Prostate gland (tissue), 2 donors: ENCODE data around the gene GRAMD1B. TPM values are rescaled to one million over a fixed set of nuclear protein-coding genes. Genes with fewer than 3 reads are reported as not detected.

ENCODE experiments used
- DNase-seq: peaks from one replicate; pipeline ENCODE4 v3.0.0-alpha.2; 2019; ENCODE audit warnings: low spot score
- H3K27ac ChIP-seq, 2 donors: fragments of 200-600 bp; sonication (generic); 2 replicates each; pipeline ENCODE4 v1.5.1; 2017 to 2019
- H3K27me3 ChIP-seq: fragments of 200-600 bp; sonication (generic); replicated peaks from 2 replicates; pipeline ENCODE4 v1.5.1; 2019; ENCODE audit not compliant: insufficient read depth
- H3K36me3 ChIP-seq, 2 donors: fragments of 200-600 bp; sonication (generic); 1 replicate in 1 of 2; 2 replicates in 1 of 2; pipeline versions ENCODE4 v1.5.1 to v1.8.1; 2017 to 2019
- H3K4me1 ChIP-seq: fragments of 200-600 bp; sonication (generic); replicated peaks from 2 replicates; pipeline ENCODE4 v1.5.1; 2019
- H3K4me3 ChIP-seq, 2 donors: fragments of 200-600 bp; sonication (generic); 2 replicates each; pipeline ENCODE4 v1.5.1; 2017 to 2019
- H3K9me3 ChIP-seq: fragments of 200-600 bp; sonication (generic); 2 replicates; pipeline ENCODE4 v1.5.1; 2017
- CTCF ChIP-seq, 4 experiments: fragments of 200-600 bp in 2 of 4; fragments of 450-650 bp in 2 of 4; sonication (generic) in 2 of 4; IDR thresholded peaks; 1 replicate in 3 of 4; 2 replicates in 1 of 4; pipeline ENCODE4 v1.5.1; 2016 to 2019; ENCODE audit warnings: antibody characterized with exemption in 4 of 4, mild to moderate bottlenecking in 2 of 4, moderate library complexity in 2 of 4
- POLR2A ChIP-seq: fragments of 450-650 bp; IDR thresholded peaks from one replicate; pipeline ENCODE4 v1.6.1; 2016; ENCODE audit warnings: antibody characterized with exemption, mild to moderate bottlenecking
- POLR2AphosphoS5 ChIP-seq: sonication (generic); formaldehyde crosslinking; IDR thresholded peaks from one replicate; pipeline ENCODE4 v1.6.1; 2017; ENCODE audit warnings: antibody characterized with exemption
- WGBS: methylation state at CpG from one replicate; pipeline ENCODE4 v1.1.5; 2018; 5-methylcytosine and 5-hydroxymethylcytosine counted together
- intact Hi-C: fragments of 100-400 bp; cut with DNase I; formaldehyde crosslinking; loops from one replicate; pipeline ENCODE4 v1.14.2; 2022
- total RNA-seq, 2 donors: library from RNA; depleted of rRNA; stranded (reverse); fragments of >200 nt; gene quantifications; one replicate each; pipeline ENCODE4 v1.1.0, GENCODE V29; 2016

Gene GRAMD1B
- total RNA-seq, 2 donors from 2014 or later = 4.5 to 27.2 TPM

- Histone ChIP-seq H3K27ac (no peak overlapping the region), H3K9me3 (no peaks in the 10 kb centered on the region), H3K4me1 (no peaks in the 10 kb centered on the region), H3K36me3 (no peaks in the 10 kb centered on the region), H3K27me3 (no peaks in the 10 kb centered on the region), H3K4me3 (no peak overlapping the region)
- intact Hi-C loops = no loop called here
- WGBS = 97% methylated on average over 3 of the region's 3 CpGs
- DNase-seq = no peak
- TF ChIP-seq CTCF (IDR thresholded peaks at IDR 0.05) = no peak
- no peak for TF ChIP-seq POLR2AphosphoS5
- no peak for TF ChIP-seq POLR2A
These were observed 134.2 kb downstream of the GRAMD1B start for GRCh38 chr11:123564221-123564620.

- no peaks in the 10 kb centered on the region for H3K4me1 ChIP-seq
- TF ChIP-seq CTCF (IDR thresholded peaks at IDR 0.05) (no peak), POLR2AphosphoS5 (no peak), POLR2A (no peak)
- 81% methylated on average over 4 of the region's 4 CpGs for WGBS
- H3K9me3 ChIP-seq = no peaks in the 10 kb centered on the region
- DNase-seq = no peak
- H3K27ac ChIP-seq = no peak overlapping the region
- intact Hi-C loops = no loop called here
- H3K27me3 ChIP-seq = no peaks in the 10 kb centered on the region
- no peaks in the 10 kb centered on the region for H3K36me3 ChIP-seq
- H3K4me3 ChIP-seq = no peak overlapping the region
These were observed 136.8 kb downstream of the GRAMD1B start for GRCh38 chr11:123566852-123567251.

- H3K27me3 ChIP-seq = no peaks in the 10 kb centered on the region
- no peaks in the 10 kb centered on the region for H3K36me3 ChIP-seq
- no peaks in the 10 kb centered on the region for H3K9me3 ChIP-seq
- WGBS = 81% methylated on average over 1 of the region's 1 CpG
- H3K4me1 ChIP-seq = no peaks in the 10 kb centered on the region
- DNase-seq = no peak
- intact Hi-C loops = no loop called here
- no peak overlapping the region for H3K27ac ChIP-seq
- H3K4me3 ChIP-seq = no peak overlapping the region
- TF ChIP-seq CTCF (IDR thresholded peaks at IDR 0.05) = no peak
- no peak for TF ChIP-seq POLR2AphosphoS5
- TF ChIP-seq POLR2A = no peak
These were observed 137.4 kb downstream of the GRAMD1B start for GRCh38 chr11:123567466-123567865.

- H3K9me3 ChIP-seq = no peaks in the 10 kb centered on the region
- intact Hi-C loops = no loop called here
- WGBS = 78% methylated on average over 7 of the region's 7 CpGs
- TF ChIP-seq POLR2A (no peak), CTCF (IDR thresholded peaks at IDR 0.05) (no peak), POLR2AphosphoS5 (no peak)
- H3K4me3 ChIP-seq = no peak overlapping the region
- DNase-seq = no peak
- no peak overlapping the region for H3K27ac ChIP-seq
- no peaks in the 10 kb centered on the region for H3K4me1 ChIP-seq
- H3K36me3 ChIP-seq = no peaks in the 10 kb centered on the region
- H3K27me3 ChIP-seq = no peaks in the 10 kb centered on the region
These were observed 138.3 kb downstream of the GRAMD1B start for GRCh38 chr11:123568367-123568870.

GRCh38 chr11:123569393-123569792, 139.3 kb downstream of the GRAMD1B start:
- TF ChIP-seq POLR2A (no peak), POLR2AphosphoS5 (no peak), CTCF (IDR thresholded peaks at IDR 0.05) (no peak)
- no peak overlapping the region for H3K27ac ChIP-seq
- no peak for DNase-seq
- H3K27me3 ChIP-seq = no peaks in the 10 kb centered on the region
- no peaks in the 10 kb centered on the region for H3K4me1 ChIP-seq
- 91% methylated on average over 5 of the region's 5 CpGs for WGBS
- intact Hi-C loops = no loop called here
- H3K36me3 ChIP-seq = no peaks in the 10 kb centered on the region
- H3K9me3 ChIP-seq = no peaks in the 10 kb centered on the region
- H3K4me3 ChIP-seq = no peak overlapping the region
